IMR-90 (cell line): ENCODE results near the gene KIF1A.

Source experiments
- BHLHE40 ChIP-seq: fragments of 150-350 bp; IDR thresholded peaks from 2 replicates; pipeline ENCODE4 v1.6.1; 2016; ENCODE audit warnings: mild to moderate bottlenecking, low read depth, low read length
- CEBPB ChIP-seq: IDR thresholded peaks from 2 replicates; pipeline ENCODE4 v1.6.1; 2012; ENCODE audit warnings: low read depth, low read length, improper control_type of control experiment
- CHD1 ChIP-seq: IDR thresholded peaks from 2 replicates; pipeline ENCODE4 v1.6.1; 2012; ENCODE audit warnings: low read depth, low read length, improper control_type of control experiment
- FOS ChIP-seq: fragments of 150-350 bp; IDR thresholded peaks from 2 replicates; pipeline ENCODE4 v1.6.1; 2016; ENCODE audit warnings: low read depth, low read length
- MAZ ChIP-seq: IDR thresholded peaks from 2 replicates; pipeline ENCODE4 v1.6.1; 2012; ENCODE audit warnings: low read depth, mild to moderate bottlenecking, low read length, improper control_type of control experiment, moderate library complexity, borderline replicate concordance
- MXI1 ChIP-seq: IDR thresholded peaks from 2 replicates; pipeline ENCODE4 v1.6.1; 2012; ENCODE audit warnings: low read depth, mild to moderate bottlenecking, low read length, moderate library complexity, borderline replicate concordance
- POLR2A ChIP-seq: IDR thresholded peaks from 2 replicates; pipeline ENCODE4 v1.6.1; 2012; ENCODE audit warnings: mild to moderate bottlenecking, low read depth, low read length
- RAD21 ChIP-seq: IDR thresholded peaks from 2 replicates; pipeline ENCODE4 v1.6.1; 2012; ENCODE audit warnings: low read length, improper control_type of control experiment
- RCOR1 ChIP-seq: IDR thresholded peaks from 2 replicates; pipeline ENCODE4 v1.6.1; 2012; ENCODE audit warnings: mild to moderate bottlenecking, low read length, improper control_type of control experiment; ENCODE audit not compliant: insufficient replicate concordance
- RFX5 ChIP-seq: IDR thresholded peaks from 2 replicates; pipeline ENCODE4 v1.8.0; 2012; ENCODE audit warnings: low read depth, mild to moderate bottlenecking, low read length, moderate library complexity
- SMC3 ChIP-seq: fragments of 150-350 bp; IDR thresholded peaks from 2 replicates; pipeline ENCODE4 v1.6.1; 2016; ENCODE audit warnings: low read depth, mild to moderate bottlenecking, antibody characterized with exemption, low read length, moderate library complexity
- TF ChIP-seq, protein P1 (sequence below): conservative IDR thresholded peaks from 2 replicates; pipeline ENCODE4 v1.5.1; 2012; ENCODE audit warnings: mild to moderate bottlenecking, low read depth, low read length, improper control_type of control experiment
- TF ChIP-seq, protein P2 (sequence below): fragments of 150-350 bp; IDR thresholded peaks from 2 replicates; pipeline ENCODE4 v1.6.1; 2017; ENCODE audit warnings: mild to moderate bottlenecking, antibody characterized with exemption, low read length, low read depth
- TF ChIP-seq, protein P3 (sequence below): fragments of 150-350 bp; IDR thresholded peaks from 2 replicates; pipeline ENCODE4 v1.6.1; 2016; ENCODE audit warnings: low read depth, mild to moderate bottlenecking, low read length, moderate library complexity, borderline replicate concordance

DNA sequence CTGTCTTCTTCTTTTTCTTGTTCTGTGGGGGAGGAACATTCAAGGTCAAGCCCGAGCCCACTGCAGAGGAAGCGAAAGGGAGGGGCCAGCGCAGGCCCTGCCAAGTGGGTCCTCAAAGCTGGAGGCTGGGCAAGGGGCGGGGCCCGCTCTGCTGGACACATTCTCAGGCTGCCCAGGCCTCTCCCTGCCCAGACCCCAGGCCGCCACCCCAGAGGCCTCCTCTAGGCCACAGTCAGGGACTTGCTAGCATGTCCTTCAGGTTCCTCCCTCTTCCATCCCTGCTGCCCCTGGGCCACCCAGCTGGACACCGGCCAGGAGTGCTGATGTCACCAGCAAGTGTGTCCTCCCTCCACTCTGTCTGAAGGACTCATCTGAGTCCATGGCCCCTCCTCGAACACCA, 44.1 kb downstream of the KIF1A start:
- TF ChIP-seq, protein P1, sequence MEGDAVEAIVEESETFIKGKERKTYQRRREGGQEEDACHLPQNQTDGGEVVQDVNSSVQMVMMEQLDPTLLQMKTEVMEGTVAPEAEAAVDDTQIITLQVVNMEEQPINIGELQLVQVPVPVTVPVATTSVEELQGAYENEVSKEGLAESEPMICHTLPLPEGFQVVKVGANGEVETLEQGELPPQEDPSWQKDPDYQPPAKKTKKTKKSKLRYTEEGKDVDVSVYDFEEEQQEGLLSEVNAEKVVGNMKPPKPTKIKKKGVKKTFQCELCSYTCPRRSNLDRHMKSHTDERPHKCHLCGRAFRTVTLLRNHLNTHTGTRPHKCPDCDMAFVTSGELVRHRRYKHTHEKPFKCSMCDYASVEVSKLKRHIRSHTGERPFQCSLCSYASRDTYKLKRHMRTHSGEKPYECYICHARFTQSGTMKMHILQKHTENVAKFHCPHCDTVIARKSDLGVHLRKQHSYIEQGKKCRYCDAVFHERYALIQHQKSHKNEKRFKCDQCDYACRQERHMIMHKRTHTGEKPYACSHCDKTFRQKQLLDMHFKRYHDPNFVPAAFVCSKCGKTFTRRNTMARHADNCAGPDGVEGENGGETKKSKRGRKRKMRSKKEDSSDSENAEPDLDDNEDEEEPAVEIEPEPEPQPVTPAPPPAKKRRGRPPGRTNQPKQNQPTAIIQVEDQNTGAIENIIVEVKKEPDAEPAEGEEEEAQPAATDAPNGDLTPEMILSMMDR = no peak
- TF ChIP-seq POLR2A (no peak), MXI1 (no peak), SMC3 (no peak), MAZ (no peak), BHLHE40 (no peak), RCOR1 (no peak), RAD21 (no peak), FOS (no peak), RFX5 (no peak), CEBPB (no peak), CHD1 (no peak)
- TF ChIP-seq, protein P2, sequence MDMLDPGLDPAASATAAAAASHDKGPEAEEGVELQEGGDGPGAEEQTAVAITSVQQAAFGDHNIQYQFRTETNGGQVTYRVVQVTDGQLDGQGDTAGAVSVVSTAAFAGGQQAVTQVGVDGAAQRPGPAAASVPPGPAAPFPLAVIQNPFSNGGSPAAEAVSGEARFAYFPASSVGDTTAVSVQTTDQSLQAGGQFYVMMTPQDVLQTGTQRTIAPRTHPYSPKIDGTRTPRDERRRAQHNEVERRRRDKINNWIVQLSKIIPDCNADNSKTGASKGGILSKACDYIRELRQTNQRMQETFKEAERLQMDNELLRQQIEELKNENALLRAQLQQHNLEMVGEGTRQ = no peak
- TF ChIP-seq, protein P3, sequence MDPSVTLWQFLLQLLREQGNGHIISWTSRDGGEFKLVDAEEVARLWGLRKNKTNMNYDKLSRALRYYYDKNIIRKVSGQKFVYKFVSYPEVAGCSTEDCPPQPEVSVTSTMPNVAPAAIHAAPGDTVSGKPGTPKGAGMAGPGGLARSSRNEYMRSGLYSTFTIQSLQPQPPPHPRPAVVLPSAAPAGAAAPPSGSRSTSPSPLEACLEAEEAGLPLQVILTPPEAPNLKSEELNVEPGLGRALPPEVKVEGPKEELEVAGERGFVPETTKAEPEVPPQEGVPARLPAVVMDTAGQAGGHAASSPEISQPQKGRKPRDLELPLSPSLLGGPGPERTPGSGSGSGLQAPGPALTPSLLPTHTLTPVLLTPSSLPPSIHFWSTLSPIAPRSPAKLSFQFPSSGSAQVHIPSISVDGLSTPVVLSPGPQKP = no peak
